Transverse colon (tissue), 3 donors: ENCODE measurements around the gene PTH1R.

ENCODE experiments used
- CTCF ChIP-seq, 5 experiments: fragments of 200-600 bp in 3 of 5; fragments of 450-650 bp in 2 of 5; sonication (generic) in 3 of 5; IDR thresholded peaks; 1 replicate in 2 of 5; 2 replicates in 3 of 5; pipeline ENCODE4 v1.5.1; 2016 to 2017; ENCODE audit warnings: antibody characterized with exemption in 5 of 5, inconsistent platforms in 3 of 5, mild to moderate bottlenecking in 2 of 5, moderate library complexity in 1 of 5
- EP300 ChIP-seq: sonication (generic); formaldehyde crosslinking; IDR thresholded peaks from one replicate; pipeline ENCODE4 v1.6.1; 2017; ENCODE audit warnings: antibody characterized with exemption, low read depth
- POLR2A ChIP-seq: fragments of 450-650 bp; IDR thresholded peaks from one replicate; pipeline ENCODE4 v1.6.1; 2016; ENCODE audit warnings: antibody characterized with exemption, mild to moderate bottlenecking, moderate library complexity

- TF ChIP-seq EP300: no peak
- TF ChIP-seq POLR2A: no peak
- TF ChIP-seq CTCF (IDR thresholded peaks at IDR 0.05): no peak
Measured at GRCh38 chr3:46942481-46943236, 65.1 kb downstream of the PTH1R start.
